A673 (cell line): ENCODE data around the gene ARSI. TPM values are rescaled to one million over a fixed set of nuclear protein-coding genes. Genes with fewer than 3 reads are reported as not detected.

ENCODE experiments used
- BruUV-seq: library from RNA; stranded (reverse); fragments of 400-500 nt; replicated peaks from 2 replicates; lab custom pipeline; 2021; lab: Mats Ljungman, UMichigan
- CTCF ChIA-PET: fragments of 300-600 bp; sonication (Branson Sonifier 250); formaldehyde crosslinking; loops from one replicate; lab custom pipeline; 2022; ENCODE audit warnings: antibody characterized with exemption; lab: Charles Lee
- POLR2A ChIA-PET: fragments of 300-600 bp; sonication (Branson Sonifier 250); formaldehyde crosslinking; loops from one replicate; lab custom pipeline; 2022; ENCODE audit warnings: antibody characterized with exemption; ENCODE audit not compliant: low non-redundant PET; lab: Charles Lee
- DNase-seq: peaks from one replicate; pipeline ENCODE4 v3.0.0-alpha.2; 2015; ENCODE audit warnings: low spot score
- H3K27ac ChIP-seq: fragments of 200-600 bp; sonication (generic); 2 replicates; pipeline ENCODE4 v1.5.1; 2016; ENCODE audit warnings: mixed run types, low read depth, mild to moderate bottlenecking, mixed read lengths, antibody characterized with exemption, low read length; ENCODE audit not compliant: poor library complexity, severe bottlenecking
- H3K27me3 ChIP-seq: fragments of 200-600 bp; sonication (generic); replicated peaks from 2 replicates; pipeline ENCODE4 v1.6.1; 2017; ENCODE audit warnings: mixed run types, low read depth, mild to moderate bottlenecking, mixed read lengths, antibody characterized with exemption, low read length; ENCODE audit not compliant: insufficient read depth, poor library complexity
- H3K36me3 ChIP-seq: fragments of 200-600 bp; sonication (generic); 2 replicates; pipeline ENCODE4 v1.6.1; 2016; ENCODE audit warnings: mixed run types, mild to moderate bottlenecking, mixed read lengths, antibody characterized with exemption, low read length; ENCODE audit not compliant: insufficient read depth, poor library complexity, severe bottlenecking
- H3K4me1 ChIP-seq: fragments of 200-600 bp; sonication (generic); 2 replicates; pipeline ENCODE4 v1.6.1; 2017; ENCODE audit warnings: mixed run types, mild to moderate bottlenecking, mixed read lengths, antibody characterized with exemption, low read length; ENCODE audit not compliant: insufficient read depth, poor library complexity, severe bottlenecking
- H3K4me3 ChIP-seq: fragments of 200-600 bp; sonication (generic); 2 replicates; pipeline ENCODE4 v1.5.1; 2016; ENCODE audit warnings: low read depth, mixed run types, mild to moderate bottlenecking, mixed read lengths, low read length; ENCODE audit not compliant: poor library complexity, severe bottlenecking
- H3K9me3 ChIP-seq: fragments of 200-600 bp; sonication (generic); 2 replicates; pipeline ENCODE4 v1.6.1; 2016; ENCODE audit warnings: mixed run types, low read depth, mild to moderate bottlenecking, mixed read lengths, antibody characterized with exemption, low read length; ENCODE audit not compliant: poor library complexity, severe bottlenecking
- EZH2 ChIP-seq: fragments of 200-600 bp; sonication (generic); IDR thresholded peaks from 2 replicates; pipeline ENCODE4 v1.6.1; 2017; ENCODE audit warnings: borderline replicate concordance, low read depth, mild to moderate bottlenecking, mixed read lengths, antibody characterized with exemption, low read length; ENCODE audit not compliant: poor library complexity, severe bottlenecking
- intact Hi-C: fragments of 100-400 bp; cut with micrococcal nuclease; formaldehyde crosslinking; loops from one replicate; pipeline ENCODE4 v1.10.0; 2022; ENCODE audit not compliant: unreplicated experiment
- total RNA-seq: library from RNA; stranded (reverse); gene quantifications from 2 replicates; pipeline ENCODE4 v1.2.3, GENCODE V29; 2021
- TF ChIP-seq, protein P1 (sequence below): fragments of 300-800, 200-600 bp; sonication (generic); conservative IDR thresholded peaks from 2 replicates; pipeline ENCODE4 v1.5.1; 2017; ENCODE audit warnings: low read depth, mild to moderate bottlenecking, antibody characterized with exemption, low read length, moderate library complexity, mixed read lengths

The ARSI gene
- total RNA-seq, 1 experiment from 2014 or later = 0.30 TPM

GRCh38 chr5:150341989-150342388, 39.3 kb upstream of the ARSI start:
- H3K4me3 ChIP-seq = no peak overlapping the region
- no peaks in the 10 kb centered on the region for H3K36me3 ChIP-seq
- no peak for DNase-seq
- no peaks in the 10 kb centered on the region for H3K9me3 ChIP-seq
- intact Hi-C loops = no loop called here
- H3K4me1 ChIP-seq = no peaks in the 10 kb centered on the region
- no peak overlapping the region for H3K27ac ChIP-seq
- CTCF ChIA-PET = no interaction called here
- no peak for TF ChIP-seq EZH2
- TF ChIP-seq, protein P1, sequence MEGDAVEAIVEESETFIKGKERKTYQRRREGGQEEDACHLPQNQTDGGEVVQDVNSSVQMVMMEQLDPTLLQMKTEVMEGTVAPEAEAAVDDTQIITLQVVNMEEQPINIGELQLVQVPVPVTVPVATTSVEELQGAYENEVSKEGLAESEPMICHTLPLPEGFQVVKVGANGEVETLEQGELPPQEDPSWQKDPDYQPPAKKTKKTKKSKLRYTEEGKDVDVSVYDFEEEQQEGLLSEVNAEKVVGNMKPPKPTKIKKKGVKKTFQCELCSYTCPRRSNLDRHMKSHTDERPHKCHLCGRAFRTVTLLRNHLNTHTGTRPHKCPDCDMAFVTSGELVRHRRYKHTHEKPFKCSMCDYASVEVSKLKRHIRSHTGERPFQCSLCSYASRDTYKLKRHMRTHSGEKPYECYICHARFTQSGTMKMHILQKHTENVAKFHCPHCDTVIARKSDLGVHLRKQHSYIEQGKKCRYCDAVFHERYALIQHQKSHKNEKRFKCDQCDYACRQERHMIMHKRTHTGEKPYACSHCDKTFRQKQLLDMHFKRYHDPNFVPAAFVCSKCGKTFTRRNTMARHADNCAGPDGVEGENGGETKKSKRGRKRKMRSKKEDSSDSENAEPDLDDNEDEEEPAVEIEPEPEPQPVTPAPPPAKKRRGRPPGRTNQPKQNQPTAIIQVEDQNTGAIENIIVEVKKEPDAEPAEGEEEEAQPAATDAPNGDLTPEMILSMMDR = no peak
- BruUV-seq = no TSS peak
- H3K27me3 ChIP-seq = no peaks in the 10 kb centered on the region
- POLR2A ChIA-PET = no interaction called here

- BruUV-seq = no TSS peak
- no peak for TF ChIP-seq EZH2
- TF ChIP-seq, protein P1 = no peak
- Histone ChIP-seq H3K27me3 (no peaks in the 10 kb centered on the region), H3K4me1 (no peaks in the 10 kb centered on the region), H3K4me3 (no peak overlapping the region), H3K27ac (no peak overlapping the region), H3K36me3 (no peaks in the 10 kb centered on the region), H3K9me3 (no peaks in the 10 kb centered on the region)
- ChIA-PET CTCF (no interaction called here), POLR2A (no interaction called here)
- DNase-seq = no peak
- intact Hi-C loops = no loop called here
Observed at GRCh38 chr5:150341331-150341730, 38.6 kb upstream of the ARSI start.

DNA sequence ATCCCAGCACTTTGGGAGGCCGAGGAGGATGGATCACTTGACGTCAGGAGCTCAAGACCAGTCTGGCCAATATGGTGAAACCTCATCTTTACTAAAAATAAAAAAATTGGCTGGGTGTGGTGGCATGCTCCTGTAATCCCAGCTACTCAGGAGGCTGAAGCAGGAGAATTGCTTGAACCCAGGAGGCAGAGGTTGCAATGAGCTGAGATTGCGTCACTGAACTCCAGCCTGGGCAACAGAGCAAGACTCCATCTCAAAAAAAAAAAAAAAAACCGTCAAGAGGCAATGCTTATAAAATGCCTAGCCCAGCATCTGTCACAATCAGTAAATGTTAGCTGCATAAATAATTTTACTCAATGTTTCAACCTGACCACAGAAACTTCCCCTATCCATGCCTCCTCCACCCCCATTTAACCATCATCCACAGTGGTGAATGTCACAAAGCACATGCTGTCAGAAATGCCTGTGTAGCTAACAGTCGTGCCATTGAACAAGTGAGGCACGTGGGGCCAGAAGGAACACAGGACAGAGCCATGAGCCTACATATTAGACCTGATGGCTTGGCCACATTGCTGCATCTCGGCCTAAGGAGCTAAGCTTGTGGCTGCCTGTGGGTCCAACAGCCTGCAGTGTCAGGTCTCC, 38.0 kb upstream of the ARSI start:
- intact Hi-C loops = no loop called here

More for the DNA sequence above, 38.0 kb upstream of the ARSI start:
- CTCF ChIA-PET = no interaction called here
- Histone ChIP-seq H3K27me3 (no peaks in the 10 kb centered on the region), H3K9me3 (no peaks in the 10 kb centered on the region), H3K27ac (no peak overlapping the region), H3K4me3 (no peak overlapping the region), H3K36me3 (no peaks in the 10 kb centered on the region), H3K4me1 (no peaks in the 10 kb centered on the region)
- POLR2A ChIA-PET = no interaction called here
- DNase-seq = no peak
- TF ChIP-seq, protein P1 = no peak
- no peak for TF ChIP-seq EZH2
- no TSS peak for BruUV-seq
